ENCODE data around the gene NBAS. TPM values are rescaled to one million over a fixed set of nuclear protein-coding genes. Genes with fewer than 3 reads are reported as not detected.

NBAS gene
- total RNA-seq, 1 experiment from 2014 or later: 32.5 TPM

GRCh38 chr2:15369129-15369528, 192.0 kb downstream of the NBAS start:
- no peak overlapping the region for H3K56ac ChIP-seq (ENCODE audit: insufficient read length, low read depth, low read length)
- H3K27me3 Mint-ChIP-seq (ENCODE audit: low read depth): no peaks in the 10 kb centered on the region
- no peak overlapping the region for H3K27ac ChIP-seq (ENCODE audit: insufficient read length, low read depth, low read length)
- no peaks in the 10 kb centered on the region for H3K79me2 ChIP-seq (ENCODE audit: insufficient read depth, low read length)
- H4K20me1 ChIP-seq (ENCODE audit: control insufficient read depth, insufficient read depth, insufficient read length): no peaks in the 10 kb centered on the region
- no peak overlapping the region for H3K23ac ChIP-seq (ENCODE audit: insufficient read length, low read depth, low read length)
- H3K9me3 Mint-ChIP-seq: no peaks in the 10 kb centered on the region
- H2BK120ac ChIP-seq (ENCODE audit: low read depth, low read length, poor library complexity, severe bottlenecking): no peak overlapping the region
- H3K4me3 Mint-ChIP-seq: no peak overlapping the region
- no peak overlapping the region for H2AK5ac ChIP-seq (ENCODE audit: insufficient read length, low read length)
- no peaks in the 10 kb centered on the region for H3K27me3 ChIP-seq (ENCODE audit: insufficient read depth, low read length)
- peaks cover 10% of the 10 kb centered on the region; the same call in 1 of the 2 replicates for H3K4me1 ChIP-seq (ENCODE audit: insufficient read depth, low read length)
- no peak overlapping the region for H4K5ac ChIP-seq (ENCODE audit: insufficient read length, low read depth, low read length)
- H3K9me3 ChIP-seq (ENCODE audit: control insufficient read depth, low read depth, low read length): no peaks in the 10 kb centered on the region
- H2BK20ac ChIP-seq (ENCODE audit: low read depth, low read length, poor library complexity, severe bottlenecking): no peak overlapping the region
- H3K4me1 Mint-ChIP-seq: peaks cover 21 to 25% of the 10 kb centered on the region in 2 experiments
- no peak overlapping the region for H4K91ac ChIP-seq (ENCODE audit: insufficient read length, low read depth, low read length)
- no peak overlapping the region for H2BK5ac ChIP-seq (ENCODE audit: insufficient read length, low read length)
- no peaks in the 10 kb centered on the region for H3K23me2 ChIP-seq (ENCODE audit: insufficient read length, low read depth, low read length, poor library complexity, severe bottlenecking)
- TF ChIP-seq CTCF (conservative IDR thresholded peaks at IDR 0.05): no peak
- WGBS (ENCODE audit: extremely low coverage, insufficient read length, low lambda C conversion rate): no CpG with 5 or more reads among the region's 2 CpGs
- no peak overlapping the region for H2BK15ac ChIP-seq (ENCODE audit: low read depth, low read length)
- no peak overlapping the region for H3K4me2 ChIP-seq (ENCODE audit: insufficient read depth, insufficient read length, low read length)
- H3K18ac ChIP-seq (ENCODE audit: insufficient read length, low read depth, low read length): no peak overlapping the region
- no peak overlapping the region for H3K4ac ChIP-seq (ENCODE audit: low read depth, low read length)
- no peak overlapping the region for H3K14ac ChIP-seq (ENCODE audit: insufficient read depth, low read length)
- H2AFZ ChIP-seq (ENCODE audit: low read length): no peak overlapping the region
- peaks cover 3 to 10% (median 6%) of the 10 kb centered on the region in 3 experiments; a peak in 4 of 7 replicates for H3K36me3 Mint-ChIP-seq (ENCODE audit: insufficient read depth in 1 of 3, low read depth in 3 of 3)
- no peak overlapping the region for H3K9ac ChIP-seq (ENCODE audit: extremely low read depth, insufficient read length, low read length)
- H3K27ac Mint-ChIP-seq: no peak overlapping the region; a peak in 1 of 7 replicates
- no peak overlapping the region for H2BK12ac ChIP-seq (ENCODE audit: insufficient read length, low read depth, low read length)
- no peak overlapping the region for H3T11ph ChIP-seq (ENCODE audit: low read length)
- H3K79me1 ChIP-seq (ENCODE audit: insufficient read depth, low read depth, low read length, poor library complexity, severe bottlenecking): no peaks in the 10 kb centered on the region
- DNase-seq: no peak
- no peak overlapping the region for H4K8ac ChIP-seq (replicated peaks; ENCODE audit: insufficient read length, low read depth, low read length)
